Measurements from ENCODE around the gene MSLN.

MSLN gene

GRCh38 chr16:778447-778846 lies 17.9 kb downstream of the MSLN start:
- no peak for DNase-seq

GRCh38 chr16:778909-779527 lies 18.5 kb downstream of the MSLN start:
- DNase-seq = no peak

- no peak for DNase-seq
Observed at GRCh38 chr16:779561-779960, 19.0 kb downstream of the MSLN start.

- DNase-seq = no peak
Observed at GRCh38 chr16:780296-780695, 19.8 kb downstream of the MSLN start.

GRCh38 chr16:781346-782010 lies 20.9 kb downstream of the MSLN start:
- DNase-seq = no peak

- DNase-seq = no peak
Observed at GRCh38 chr16:782258-782657, 21.7 kb downstream of the MSLN start.

- no peak for DNase-seq
Observed at GRCh38 chr16:782766-783403, 22.4 kb downstream of the MSLN start.

- no peak for DNase-seq
Observed at GRCh38 chr16:783404-784161, 23.0 kb downstream of the MSLN start.

- DNase-seq = no peak
Observed at GRCh38 chr16:784431-784830, 23.9 kb downstream of the MSLN start.

GRCh38 chr16:785563-786535 lies 25.3 kb downstream of the MSLN start:
- DNase-seq = peak; percentile 79

GRCh38 chr16:787321-787966 lies 26.9 kb downstream of the MSLN start:
- DNase-seq = no peak

GRCh38 chr16:787978-788398 lies 27.5 kb downstream of the MSLN start, which contains the start of gene RPUSD1:
Gene RPUSD1, minus strand, starts transcription at chr16:788381. Its CDS starts 644 bp downstream, at chr16:787737.
- DNase-seq = no peak

GRCh38 chr16:788399-789126 lies 28.0 kb downstream of the MSLN start, which contains the start of gene CHTF18:
Gene CHTF18, plus strand, starts transcription at chr16:788620. Its CDS starts 65 bp downstream, at chr16:788685.
- peak; percentile 96 for DNase-seq

GRCh38 chr16:789191-789850 lies 28.8 kb downstream of the MSLN start:
- no peak for DNase-seq

- no peak for DNase-seq
Observed at GRCh38 chr16:790086-790485, 29.6 kb downstream of the MSLN start.

GRCh38 chr16:791131-791530 lies 30.6 kb downstream of the MSLN start:
- DNase-seq = no peak

- no peak for DNase-seq
Observed at GRCh38 chr16:792221-792995, 31.9 kb downstream of the MSLN start.

- DNase-seq = no peak
Observed at GRCh38 chr16:793414-793813, 32.9 kb downstream of the MSLN start.

- DNase-seq = no peak
Observed at GRCh38 chr16:794091-794822, 33.7 kb downstream of the MSLN start.
